ENCODE data around the gene EHHADH. TPM values are rescaled to one million over a fixed set of nuclear protein-coding genes. Genes with fewer than 3 reads are reported as not detected.
A peak's percentile ranks its signal among the peaks of the same experiment; 100 is the strongest.

EHHADH gene
- total and polyA plus RNA-seq, 4 donors, result 2.8 to 11.1 (median 6.3) TPM

GRCh38 chr3:185188816-185189215 is 65.0 kb downstream of the EHHADH start:
- no peaks in the 10 kb centered on the region for H3K27me3 ChIP-seq (ENCODE audit: control insufficient read depth in 3 of 3, insufficient read depth in 3 of 3, low read length in 2 of 3)
- TF ChIP-seq CTCF (IDR thresholded peaks at IDR 0.05; ENCODE audit: control extremely low read depth, extremely low read depth), result no peak
- DNase-seq, result no peak
- no peak overlapping the region for H3K9ac ChIP-seq (ENCODE audit: insufficient read depth in 1 of 2, low read length in 2 of 2)
- ATAC-seq (ENCODE audit: insufficient read depth, low FRiP score), result no peak
- H3K4me3 ChIP-seq, result no peak overlapping the region
- no peaks in the 10 kb centered on the region for H3K4me1 ChIP-seq (ENCODE audit: control insufficient read depth in 5 of 5, insufficient read depth in 5 of 5, low read length in 5 of 5)
- no peak overlapping the region for H3K27ac ChIP-seq (ENCODE audit: low read depth in 1 of 2, low read length in 1 of 2)
- H3K9me3 ChIP-seq (ENCODE audit: control insufficient read depth in 4 of 4, insufficient read depth in 3 of 4, low read length in 3 of 4), result no peaks in the 10 kb centered on the region
- H3K36me3 ChIP-seq (ENCODE audit: control insufficient read depth in 4 of 4, insufficient read depth in 4 of 4, low read length in 4 of 4), result peaks cover 0 to 12% (median 9%) of the 10 kb centered on the region in 4 donors

GRCh38 chr3:185187391-185187790 is 66.5 kb downstream of the EHHADH start:
- no peaks in the 10 kb centered on the region for H3K27me3 ChIP-seq (ENCODE audit: control insufficient read depth in 3 of 3, insufficient read depth in 3 of 3, low read length in 2 of 3)
- peak in 2 of 3 donors; percentile 10 to 32 for DNase-seq
- H3K4me1 ChIP-seq (ENCODE audit: control insufficient read depth in 5 of 5, insufficient read depth in 5 of 5, low read length in 5 of 5), result no peaks in the 10 kb centered on the region
- H3K9me3 ChIP-seq (ENCODE audit: control insufficient read depth in 4 of 4, insufficient read depth in 3 of 4, low read length in 3 of 4), result no peaks in the 10 kb centered on the region
- H3K27ac ChIP-seq (ENCODE audit: low read depth in 1 of 2, low read length in 1 of 2), result no peak overlapping the region
- no peak overlapping the region for H3K4me3 ChIP-seq
- H3K36me3 ChIP-seq (ENCODE audit: control insufficient read depth in 4 of 4, insufficient read depth in 4 of 4, low read length in 4 of 4), result peaks cover 0 to 5% (median under 1%) of the 10 kb centered on the region in 4 donors
- no peak for ATAC-seq (ENCODE audit: insufficient read depth, low FRiP score)
- 83 to 87% methylated on average over 2 of the region's 2 CpGs for WGBS, 2 donors
- H3K9ac ChIP-seq (ENCODE audit: insufficient read depth in 1 of 2, low read length in 2 of 2), result no peak overlapping the region
- TF ChIP-seq CTCF (IDR thresholded peaks at IDR 0.05; ENCODE audit: control extremely low read depth, extremely low read depth), result no peak

GRCh38 chr3:185176750-185177359 is 77.0 kb downstream of the EHHADH start:
- Histone ChIP-seq H3K36me3 (ENCODE audit: control insufficient read depth in 4 of 4, insufficient read depth in 4 of 4, low read length in 4 of 4) (no peaks in the 10 kb centered on the region), H3K4me3 (no peak overlapping the region), H3K27me3 (ENCODE audit: control insufficient read depth in 3 of 3, insufficient read depth in 3 of 3, low read length in 2 of 3) (peaks cover 0 to 4% (median 0%) of the 10 kb centered on the region in 3 donors), H3K4me1 (ENCODE audit: control insufficient read depth in 5 of 5, insufficient read depth in 5 of 5, low read length in 5 of 5) (peaks cover 0 to 12% (median 0%) of the 10 kb centered on the region in 5 donors), H3K9ac (ENCODE audit: insufficient read depth in 1 of 2, low read length in 2 of 2) (no peak overlapping the region), H3K9me3 (ENCODE audit: control insufficient read depth in 4 of 4, insufficient read depth in 3 of 4, low read length in 3 of 4) (peaks cover 0 to under 1% (median 0%) of the 10 kb centered on the region in 4 donors), H3K27ac (ENCODE audit: low read depth in 1 of 2, low read length in 1 of 2) (no peak overlapping the region)
- 21 to 29% methylated on average over 10 of the region's 10 CpGs for WGBS, 2 donors
- TF ChIP-seq CTCF (IDR thresholded peaks at IDR 0.05; ENCODE audit: control extremely low read depth, extremely low read depth), result peak; percentile 47
- DNase-seq (peak; percentile 56 to 76 (median 71)), ATAC-seq (ENCODE audit: insufficient read depth, low FRiP score) (no peak)

All from lung (tissue), 12 donors.